ENCODE results near the gene MEF2A. TPM values are rescaled to one million over a fixed set of nuclear protein-coding genes. Genes with fewer than 3 reads are reported as not detected.
A peak's percentile ranks its signal among the peaks of the same experiment; 100 is the strongest.

The MEF2A gene
- total and polyA plus RNA-seq, 2 experiments from 2014 or later = 91.7 to 556 TPM

DNA sequence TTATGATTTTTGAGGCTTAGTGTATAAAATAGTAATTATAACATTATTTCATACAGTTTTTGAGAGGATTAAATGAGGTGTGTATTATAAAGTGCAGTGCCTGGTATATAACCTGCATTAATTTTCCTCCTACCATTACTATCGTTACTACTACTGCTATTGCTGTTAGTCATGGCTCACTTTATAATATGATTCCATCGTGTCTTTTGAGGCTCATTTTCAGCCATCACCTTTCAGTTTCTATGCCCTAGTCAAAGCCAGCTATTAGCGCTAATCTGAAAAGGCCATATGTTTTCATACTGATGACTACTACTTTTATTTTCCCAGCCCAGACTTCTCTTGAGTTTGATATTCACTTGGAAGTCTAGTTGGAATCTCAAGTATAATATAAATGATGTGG lies 5.5 kb downstream of the MEF2A start:
- no peaks in the 10 kb centered on the region for H3K9me3 ChIP-seq (ENCODE audit: low read depth)
- no peak for DNase-seq (ENCODE audit: low read depth in 1 of 2, low spot score in 1 of 2)
- H3K4me1 ChIP-seq (ENCODE audit: low read depth) = peaks cover 22% of the 10 kb centered on the region
- no peaks in the 10 kb centered on the region for H3K36me3 ChIP-seq
- H3K4me3 ChIP-seq = no peak overlapping the region
- H3K27me3 ChIP-seq = no peaks in the 10 kb centered on the region
- peak overlapping the region; percentile 55 for H3K27ac ChIP-seq
- TF ChIP-seq, protein P1, sequence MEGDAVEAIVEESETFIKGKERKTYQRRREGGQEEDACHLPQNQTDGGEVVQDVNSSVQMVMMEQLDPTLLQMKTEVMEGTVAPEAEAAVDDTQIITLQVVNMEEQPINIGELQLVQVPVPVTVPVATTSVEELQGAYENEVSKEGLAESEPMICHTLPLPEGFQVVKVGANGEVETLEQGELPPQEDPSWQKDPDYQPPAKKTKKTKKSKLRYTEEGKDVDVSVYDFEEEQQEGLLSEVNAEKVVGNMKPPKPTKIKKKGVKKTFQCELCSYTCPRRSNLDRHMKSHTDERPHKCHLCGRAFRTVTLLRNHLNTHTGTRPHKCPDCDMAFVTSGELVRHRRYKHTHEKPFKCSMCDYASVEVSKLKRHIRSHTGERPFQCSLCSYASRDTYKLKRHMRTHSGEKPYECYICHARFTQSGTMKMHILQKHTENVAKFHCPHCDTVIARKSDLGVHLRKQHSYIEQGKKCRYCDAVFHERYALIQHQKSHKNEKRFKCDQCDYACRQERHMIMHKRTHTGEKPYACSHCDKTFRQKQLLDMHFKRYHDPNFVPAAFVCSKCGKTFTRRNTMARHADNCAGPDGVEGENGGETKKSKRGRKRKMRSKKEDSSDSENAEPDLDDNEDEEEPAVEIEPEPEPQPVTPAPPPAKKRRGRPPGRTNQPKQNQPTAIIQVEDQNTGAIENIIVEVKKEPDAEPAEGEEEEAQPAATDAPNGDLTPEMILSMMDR (IDR thresholded peaks at IDR 0.05; ENCODE audit: low read depth, low read length) = no peak

DNA sequence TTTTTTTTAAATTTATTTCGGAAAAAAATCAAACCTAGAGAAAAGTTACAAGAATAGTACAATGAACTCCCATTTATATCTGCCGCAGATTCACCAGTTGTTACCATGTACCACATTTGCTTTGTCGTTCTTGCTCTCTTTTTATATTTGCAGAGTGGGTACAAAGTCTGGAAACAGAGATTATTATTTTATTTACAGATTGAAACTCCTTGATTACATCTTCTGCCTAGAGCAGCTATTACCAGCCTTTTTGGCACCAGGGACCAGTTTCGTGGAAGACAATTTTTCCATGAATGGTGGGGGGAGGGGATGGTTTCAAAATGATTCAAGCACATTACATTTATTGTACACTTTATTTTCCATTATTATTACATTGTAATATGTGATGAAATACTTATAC lies 8.3 kb downstream of the MEF2A start:
- TF ChIP-seq, protein P1 (IDR thresholded peaks at IDR 0.05; ENCODE audit: low read depth, low read length) = no peak
- Histone ChIP-seq H3K36me3 (no peaks in the 10 kb centered on the region), H3K4me1 (ENCODE audit: low read depth) (peaks cover 41% of the 10 kb centered on the region), H3K27ac (no peak overlapping the region), H3K4me3 (no peak overlapping the region), H3K27me3 (no peaks in the 10 kb centered on the region), H3K9me3 (ENCODE audit: low read depth) (no peaks in the 10 kb centered on the region)
- no peak for DNase-seq (ENCODE audit: low read depth in 1 of 2, low spot score in 1 of 2)

DNA sequence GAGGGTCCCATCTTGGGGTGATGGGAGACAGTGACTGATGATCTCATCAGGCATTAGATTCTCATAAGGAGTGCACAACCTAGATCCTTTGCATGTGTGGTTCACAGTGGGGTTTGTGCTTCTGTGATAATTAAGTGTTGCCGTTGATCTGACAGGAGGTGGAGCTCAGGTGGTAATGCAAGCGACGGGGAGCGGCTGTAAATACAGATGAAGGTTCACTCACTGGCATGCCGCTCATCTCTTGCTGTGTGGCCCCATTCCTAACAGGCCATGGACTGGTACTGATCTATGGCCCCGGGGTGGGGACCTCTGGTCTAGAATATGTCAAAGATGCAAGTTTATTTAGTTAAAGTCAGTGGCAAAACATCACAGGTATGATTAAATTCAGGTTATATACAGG lies 8.7 kb downstream of the MEF2A start:
- no peaks in the 10 kb centered on the region for H3K36me3 ChIP-seq
- no peaks in the 10 kb centered on the region for H3K9me3 ChIP-seq (ENCODE audit: low read depth)
- no peaks in the 10 kb centered on the region for H3K27me3 ChIP-seq
- peaks cover 41% of the 10 kb centered on the region for H3K4me1 ChIP-seq (ENCODE audit: low read depth)
- no peak overlapping the region for H3K4me3 ChIP-seq
- TF ChIP-seq, protein P1 (IDR thresholded peaks at IDR 0.05; ENCODE audit: low read depth, low read length) = no peak
- no peak overlapping the region for H3K27ac ChIP-seq
- no peak for DNase-seq (ENCODE audit: low read depth in 1 of 2, low spot score in 1 of 2)

DNA sequence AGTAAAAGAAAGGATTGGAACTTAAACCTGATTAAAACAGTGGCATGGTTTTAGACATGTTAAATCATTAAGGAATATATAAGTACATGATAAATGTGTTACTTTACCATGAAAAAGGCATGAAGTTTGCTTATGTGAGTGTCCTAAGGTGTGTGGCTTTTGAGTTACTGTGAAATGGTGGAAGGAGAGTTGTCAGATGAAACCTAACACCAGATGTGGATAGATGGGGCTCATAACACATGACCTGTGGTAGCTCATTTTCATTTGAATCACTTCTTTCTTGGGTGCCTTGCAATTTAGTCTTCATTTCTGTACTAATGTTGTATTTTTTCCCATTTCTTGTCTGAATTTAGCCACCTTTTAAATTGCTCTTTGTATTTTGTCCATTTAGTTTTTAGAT lies 13.0 kb downstream of the MEF2A start:
- DNase-seq (ENCODE audit: low read depth in 1 of 2, low spot score in 1 of 2) = no peak
- Histone ChIP-seq H3K36me3 (no peaks in the 10 kb centered on the region), H3K27ac (peak overlapping the region; percentile 41), H3K4me1 (ENCODE audit: low read depth) (peaks cover 65% of the 10 kb centered on the region), H3K27me3 (no peaks in the 10 kb centered on the region), H3K4me3 (no peak overlapping the region), H3K9me3 (ENCODE audit: low read depth) (no peaks in the 10 kb centered on the region)
- TF ChIP-seq, protein P1 (IDR thresholded peaks at IDR 0.05; ENCODE audit: low read depth, low read length) = no peak

DNA sequence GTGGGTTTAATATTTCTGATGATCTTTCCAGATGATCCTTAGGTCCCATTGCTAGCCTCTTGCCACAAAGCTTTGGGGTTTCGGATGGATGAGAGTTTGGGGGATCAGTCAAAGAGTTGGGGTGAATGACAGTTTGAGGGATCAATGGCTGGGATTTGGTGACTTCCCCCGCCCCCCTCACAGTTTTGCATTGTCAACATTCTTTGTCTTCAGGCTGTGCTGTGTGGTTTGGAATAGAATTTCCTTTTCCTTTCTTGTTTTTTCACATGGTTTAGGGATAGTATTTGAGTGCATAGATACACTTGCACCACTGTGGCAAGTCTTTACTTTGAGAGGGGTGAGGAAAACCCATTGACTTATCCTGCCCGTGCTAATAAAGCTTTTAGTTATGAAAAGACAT lies 14.3 kb downstream of the MEF2A start:
- Histone ChIP-seq H3K4me3 (no peak overlapping the region), H3K4me1 (ENCODE audit: low read depth) (peaks cover 65% of the 10 kb centered on the region), H3K27ac (peak overlapping the region; percentile 41), H3K36me3 (no peaks in the 10 kb centered on the region), H3K27me3 (no peaks in the 10 kb centered on the region), H3K9me3 (ENCODE audit: low read depth) (no peaks in the 10 kb centered on the region)
- TF ChIP-seq, protein P1 (IDR thresholded peaks at IDR 0.05; ENCODE audit: low read depth, low read length) = no peak
- no peak for DNase-seq (ENCODE audit: low read depth in 1 of 2, low spot score in 1 of 2)

DNA sequence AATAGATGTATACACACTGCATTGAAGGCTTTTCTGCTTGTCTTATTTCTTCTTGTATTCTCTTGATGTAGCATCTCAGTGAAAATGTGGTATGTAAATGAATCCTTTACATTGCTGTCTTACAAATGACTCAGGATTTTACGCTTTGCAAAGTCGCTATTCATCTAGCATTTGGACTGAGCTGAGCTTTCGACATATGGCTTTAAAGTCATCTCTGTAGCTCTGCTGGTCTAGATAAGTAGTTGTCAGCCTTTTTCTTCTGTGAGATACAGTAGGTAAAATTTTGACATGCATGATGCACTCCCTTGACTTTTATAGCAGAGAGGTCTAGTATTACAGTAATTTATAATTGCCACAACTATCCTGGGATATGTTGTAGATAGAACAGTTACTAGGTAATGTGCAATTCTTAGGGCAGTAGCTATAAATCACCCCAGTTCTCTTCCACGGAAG lies 16.8 kb downstream of the MEF2A start:
- no peak overlapping the region for H3K4me3 ChIP-seq
- H3K4me1 ChIP-seq (ENCODE audit: low read depth) = peaks cover 60% of the 10 kb centered on the region
- TF ChIP-seq, protein P1 (IDR thresholded peaks at IDR 0.05; ENCODE audit: low read depth, low read length) = no peak
- peak overlapping the region; percentile 70 for H3K27ac ChIP-seq
- no peaks in the 10 kb centered on the region for H3K9me3 ChIP-seq (ENCODE audit: low read depth)
- DNase-seq (ENCODE audit: low read depth in 1 of 2, low spot score in 1 of 2) = no peak
- H3K36me3 ChIP-seq = no peaks in the 10 kb centered on the region
- no peaks in the 10 kb centered on the region for H3K27me3 ChIP-seq

All from cardiac muscle cell (in vitro differentiated cells and primary cell).